PC-3 (cell line): ENCODE measurements around the gene BPIFB2. TPM values are rescaled to one million over a fixed set of nuclear protein-coding genes. Genes with fewer than 3 reads are reported as not detected.

Experiments
- ATAC-seq: fragments of 200-7000 bp; cut with Tn5 transposase; 2 replicates; pipeline ENCODE4 v1.9.1; 2020; ENCODE audit warnings: mild to moderate bottlenecking, moderate library complexity
- BruUV-seq: library from RNA; stranded (reverse); fragments of 400-500 nt; replicated peaks from 2 replicates; lab custom pipeline; 2021; lab: Mats Ljungman, UMichigan
- CTCF ChIA-PET: fragments of 300-600 bp; sonication (Branson Sonifier 250); formaldehyde crosslinking; loops from one replicate; lab custom pipeline; 2022; ENCODE audit warnings: antibody characterized with exemption; lab: Charles Lee
- POLR2A ChIA-PET: fragments of 300-600 bp; sonication (Branson Sonifier 250); formaldehyde crosslinking; loops from one replicate; lab custom pipeline; 2022; ENCODE audit warnings: antibody characterized with exemption; ENCODE audit not compliant: unreplicated experiment; lab: Charles Lee
- DNase-seq: peaks from one replicate; pipeline ENCODE4 v3.0.0-alpha.2; 2015
- H2AFZ ChIP-seq: fragments of 300-600 bp; sonication (generic); 2 replicates; pipeline ENCODE4 v1.6.0; 2016; ENCODE audit warnings: antibody characterized with exemption, low read length
- H3F3A ChIP-seq: fragments of 300-600 bp; sonication (generic); one replicate; pipeline ENCODE4 v1.6.0; 2017; ENCODE audit warnings: antibody characterized with exemption, low read length, control low read depth, mild to moderate bottlenecking; ENCODE audit not compliant: unreplicated experiment
- H3K27ac ChIP-seq: fragments of 300-600 bp; sonication (generic); 2 replicates; pipeline ENCODE4 v1.5.1; 2016; ENCODE audit warnings: mild to moderate bottlenecking, low read length
- H3K27me3 ChIP-seq: fragments of 300-600 bp; sonication (generic); 2 replicates; pipeline ENCODE4 v1.6.1; 2016; ENCODE audit warnings: low read length, mixed read lengths
- H3K36me3 ChIP-seq: fragments of 300-600 bp; sonication (generic); 2 replicates; pipeline ENCODE4 v1.6.1; 2016; ENCODE audit warnings: low read depth, mixed run types, low read length, mixed read lengths
- H3K4me1 ChIP-seq: fragments of 300-600 bp; sonication (generic); 2 replicates; pipeline ENCODE4 v1.5.1; 2016; ENCODE audit warnings: low read length; ENCODE audit not compliant: insufficient read depth
- H3K4me2 ChIP-seq: fragments of 300-600 bp; sonication (generic); 2 replicates; pipeline ENCODE4 v1.6.0; 2016; ENCODE audit warnings: low read length
- H3K4me3 ChIP-seq: fragments of 300-600 bp; sonication (generic); 2 replicates; pipeline ENCODE4 v1.5.1; 2016; ENCODE audit warnings: mild to moderate bottlenecking, low read length, mixed read lengths
- H3K79me2 ChIP-seq: fragments of 300-600 bp; sonication (generic); 2 replicates; pipeline ENCODE4 v1.6.1; 2017; ENCODE audit warnings: low read length, mixed read lengths
- H3K9ac ChIP-seq: fragments of 300-600 bp; sonication (generic); 2 replicates; pipeline ENCODE4 v1.6.0; 2016; ENCODE audit warnings: mild to moderate bottlenecking, low read length
- H3K9me2 ChIP-seq: fragments of 300-600 bp; sonication (generic); replicated peaks from 2 replicates; pipeline ENCODE4 v1.6.1; 2016; ENCODE audit warnings: mixed run types, low read length, mixed read lengths
- H3K9me3 ChIP-seq: fragments of 300-600 bp; sonication (generic); 2 replicates; pipeline ENCODE4 v1.6.1; 2016; ENCODE audit warnings: low read length, mixed read lengths
- H4K20me1 ChIP-seq: fragments of 300-600 bp; sonication (generic); 2 replicates; pipeline ENCODE4 v1.6.1; 2016; ENCODE audit warnings: low read length, mixed read lengths
- EZH2 ChIP-seq: fragments of 300-600 bp; sonication (generic); IDR thresholded peaks from one replicate; pipeline ENCODE4 v1.6.1; 2017; ENCODE audit warnings: antibody characterized with exemption, mild to moderate bottlenecking, low read length; ENCODE audit not compliant: unreplicated experiment
- EZH2phosphoT487 ChIP-seq: fragments of 300-600 bp; sonication (generic); IDR thresholded peaks from 2 replicates; pipeline ENCODE4 v1.6.1; 2018; ENCODE audit warnings: mild to moderate bottlenecking, antibody characterized with exemption, low read length, borderline replicate concordance
- intact Hi-C: fragments of 100-400 bp; cut with micrococcal nuclease; formaldehyde crosslinking; loops from 2 replicates; pipeline ENCODE4 v1.9.0; 2023
- total RNA-seq: library from RNA; depleted of rRNA; stranded (reverse); fragments of >200 nt; gene quantifications from 2 replicates; pipeline ENCODE4 v1.2.3, GENCODE V29; 2014
- TF ChIP-seq, protein P1 (sequence below): fragments of 300-600 bp; sonication (generic); conservative IDR thresholded peaks from 2 replicates; pipeline ENCODE4 v1.5.1; 2017; ENCODE audit warnings: antibody characterized with exemption, low read depth, mild to moderate bottlenecking, low read length

The BPIFB2 gene
- total RNA-seq, 1 experiment from 2014 or later, result not detected

DNA sequence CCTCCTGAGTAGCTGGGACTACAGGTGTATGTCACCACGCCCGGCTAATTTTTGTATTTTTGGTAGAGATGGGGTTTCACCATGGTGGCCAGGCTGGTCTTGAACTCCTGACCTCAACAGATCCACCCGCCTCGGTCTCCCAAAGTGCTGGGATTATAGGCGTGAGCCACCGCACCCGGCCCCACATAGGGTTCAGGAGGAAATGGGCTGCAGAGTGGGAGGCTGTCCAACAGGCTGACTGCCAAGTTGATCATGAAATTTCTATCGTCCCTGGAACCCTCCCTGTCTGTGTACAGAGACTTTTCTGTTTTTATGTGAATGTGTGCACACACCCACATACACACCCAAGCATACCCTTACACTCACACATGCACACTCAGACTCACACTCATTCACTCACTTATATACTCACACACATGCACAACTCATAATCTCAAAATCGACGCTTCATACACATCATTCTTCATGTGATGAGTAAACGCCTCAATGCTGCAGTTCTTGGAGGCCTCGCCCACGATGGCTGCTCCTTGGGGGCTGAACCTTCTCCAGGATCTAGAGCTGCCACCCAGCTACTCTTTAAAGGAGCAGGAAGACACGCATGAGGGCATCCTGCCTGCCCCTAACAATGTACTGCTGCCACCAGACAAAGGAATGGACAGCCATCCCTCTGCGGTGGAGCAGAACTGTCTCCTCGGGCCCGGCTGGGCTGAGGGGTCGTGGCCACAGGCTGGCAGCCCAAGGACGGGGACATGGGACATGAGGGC is 38.8 kb upstream of the BPIFB2 start:
- Histone ChIP-seq H3K4me3 (no peak overlapping the region), H3K9ac (no peak overlapping the region), H3K4me2 (no peak overlapping the region), H3F3A (no peaks in the 10 kb centered on the region), H3K79me2 (no peaks in the 10 kb centered on the region), H3K27me3 (peaks cover 55% of the 10 kb centered on the region), H2AFZ (no peak overlapping the region), H3K9me3 (no peaks in the 10 kb centered on the region), H3K27ac (no peak overlapping the region), H3K4me1 (no peaks in the 10 kb centered on the region), H3K9me2 (no peaks in the 10 kb centered on the region), H4K20me1 (no peaks in the 10 kb centered on the region), H3K36me3 (no peaks in the 10 kb centered on the region)
- DNase-seq (no peak), ATAC-seq (no peak)
- no peak for TF ChIP-seq EZH2
- no peak for TF ChIP-seq EZH2phosphoT487
- TF ChIP-seq, protein P1, sequence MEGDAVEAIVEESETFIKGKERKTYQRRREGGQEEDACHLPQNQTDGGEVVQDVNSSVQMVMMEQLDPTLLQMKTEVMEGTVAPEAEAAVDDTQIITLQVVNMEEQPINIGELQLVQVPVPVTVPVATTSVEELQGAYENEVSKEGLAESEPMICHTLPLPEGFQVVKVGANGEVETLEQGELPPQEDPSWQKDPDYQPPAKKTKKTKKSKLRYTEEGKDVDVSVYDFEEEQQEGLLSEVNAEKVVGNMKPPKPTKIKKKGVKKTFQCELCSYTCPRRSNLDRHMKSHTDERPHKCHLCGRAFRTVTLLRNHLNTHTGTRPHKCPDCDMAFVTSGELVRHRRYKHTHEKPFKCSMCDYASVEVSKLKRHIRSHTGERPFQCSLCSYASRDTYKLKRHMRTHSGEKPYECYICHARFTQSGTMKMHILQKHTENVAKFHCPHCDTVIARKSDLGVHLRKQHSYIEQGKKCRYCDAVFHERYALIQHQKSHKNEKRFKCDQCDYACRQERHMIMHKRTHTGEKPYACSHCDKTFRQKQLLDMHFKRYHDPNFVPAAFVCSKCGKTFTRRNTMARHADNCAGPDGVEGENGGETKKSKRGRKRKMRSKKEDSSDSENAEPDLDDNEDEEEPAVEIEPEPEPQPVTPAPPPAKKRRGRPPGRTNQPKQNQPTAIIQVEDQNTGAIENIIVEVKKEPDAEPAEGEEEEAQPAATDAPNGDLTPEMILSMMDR, result no peak
- ChIA-PET POLR2A (no interaction called here), CTCF (no interaction called here)
- intact Hi-C loops, result no loop called here
- no TSS peak for BruUV-seq

DNA sequence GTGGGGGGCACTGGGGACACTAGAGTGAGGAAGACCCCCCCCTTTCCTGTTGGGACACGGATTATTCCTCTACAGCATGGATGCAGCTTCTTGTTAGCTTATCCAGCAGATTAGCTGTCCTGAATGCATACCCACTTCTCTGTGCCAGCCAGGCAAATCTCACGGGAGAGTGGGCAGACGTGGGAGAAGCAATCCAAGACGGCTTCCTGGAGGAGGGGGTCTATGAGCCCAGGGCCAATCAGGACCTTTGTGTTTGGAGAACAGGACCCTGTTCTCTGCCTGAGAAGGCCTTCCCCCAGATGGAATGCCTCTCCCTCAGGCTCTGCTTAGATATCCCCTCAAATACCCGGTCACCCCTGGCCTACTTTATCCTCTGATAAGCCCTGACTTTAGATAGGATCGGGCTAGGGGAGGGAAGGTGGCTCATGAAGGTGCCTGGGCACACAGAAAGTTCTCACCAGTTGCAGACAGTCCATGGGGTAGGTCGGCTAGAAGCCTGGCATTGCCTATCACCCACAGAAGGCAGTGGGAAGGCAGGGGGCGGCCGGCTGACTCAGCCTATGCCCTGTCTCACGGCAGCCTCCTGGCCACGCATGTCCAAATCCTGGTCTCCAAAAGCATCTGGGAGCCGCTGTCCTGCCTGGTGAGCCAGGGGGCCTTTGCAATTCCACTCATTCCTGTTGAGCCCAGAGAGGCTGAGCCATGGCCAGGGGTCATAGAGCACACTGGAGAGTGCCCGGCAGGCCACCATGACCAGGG is 38.0 kb upstream of the BPIFB2 start:
- Histone ChIP-seq H3K27ac (no peak overlapping the region), H3K79me2 (no peaks in the 10 kb centered on the region), H3K4me1 (no peaks in the 10 kb centered on the region), H3K9ac (no peak overlapping the region), H3K36me3 (no peaks in the 10 kb centered on the region), H3F3A (no peaks in the 10 kb centered on the region), H3K9me3 (no peaks in the 10 kb centered on the region), H3K27me3 (peaks cover 56% of the 10 kb centered on the region), H4K20me1 (no peaks in the 10 kb centered on the region), H2AFZ (no peak overlapping the region), H3K9me2 (no peaks in the 10 kb centered on the region), H3K4me3 (no peak overlapping the region), H3K4me2 (no peak overlapping the region)
- TF ChIP-seq EZH2 (no peak), EZH2phosphoT487 (no peak)
- TF ChIP-seq, protein P1, result no peak
- ChIA-PET CTCF (no interaction called here), POLR2A (no interaction called here)
- intact Hi-C loops, result no loop called here
- ATAC-seq (no peak), DNase-seq (no peak)
- no TSS peak for BruUV-seq
